ENCODE data around the gene CPNE6. TPM values are rescaled to one million over a fixed set of nuclear protein-coding genes. Genes with fewer than 3 reads are reported as not detected.

Gene CPNE6
- total RNA-seq, 1 experiment from 2014 or later, result not detected

DNA sequence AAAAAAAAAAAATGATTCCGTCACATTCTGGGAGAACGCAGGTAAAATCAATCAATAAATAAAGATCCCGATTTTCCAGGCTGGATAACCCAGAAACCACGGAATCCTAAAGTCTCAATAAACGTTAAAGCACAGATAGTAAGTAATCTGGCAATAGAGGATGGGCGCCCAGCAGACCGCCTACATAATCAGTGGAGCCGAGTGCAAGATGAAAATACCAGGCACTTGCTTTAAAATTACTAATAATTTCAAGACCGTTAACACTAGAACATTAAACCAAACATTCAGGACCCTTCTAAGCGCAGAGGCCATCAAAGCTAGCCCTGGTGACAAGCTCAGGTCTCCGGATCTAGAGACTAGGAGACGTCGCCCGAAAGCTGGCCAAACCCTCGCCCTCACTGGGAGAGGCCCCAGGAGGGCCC is 42.0 kb downstream of the CPNE6 start:
- Histone ChIP-seq H3K9ac (ENCODE audit: extremely low read depth, insufficient read length, low read length) (peak overlapping the region; percentile 27), H3K79me1 (ENCODE audit: insufficient read depth, low read depth, low read length, poor library complexity, severe bottlenecking) (no peaks in the 10 kb centered on the region), H2BK20ac (ENCODE audit: low read depth, low read length, poor library complexity, severe bottlenecking) (no peak overlapping the region), H4K5ac (ENCODE audit: insufficient read length, low read depth, low read length) (no peak overlapping the region), H2AFZ (ENCODE audit: low read length) (no peak overlapping the region), H3K23ac (ENCODE audit: insufficient read length, low read depth, low read length) (no peak overlapping the region), H3K4ac (ENCODE audit: low read depth, low read length) (no peak overlapping the region), H3K4me2 (ENCODE audit: insufficient read depth, insufficient read length, low read length) (peak overlapping the region; percentile 76), H2BK120ac (ENCODE audit: low read depth, low read length, poor library complexity, severe bottlenecking) (no peak overlapping the region), H4K20me1 (ENCODE audit: control insufficient read depth, insufficient read depth, insufficient read length) (no peaks in the 10 kb centered on the region), H4K91ac (ENCODE audit: insufficient read length, low read depth, low read length) (no peak overlapping the region), H3T11ph (ENCODE audit: low read length) (no peak overlapping the region), H3K14ac (ENCODE audit: insufficient read depth, low read length) (no peak overlapping the region), H2BK15ac (ENCODE audit: low read depth, low read length) (no peak overlapping the region), H3K56ac (ENCODE audit: insufficient read length, low read depth, low read length) (no peak overlapping the region), H4K8ac (replicated peaks; ENCODE audit: insufficient read length, low read depth, low read length) (no peak overlapping the region), H3K27ac (ENCODE audit: insufficient read length, low read depth, low read length) (no peak overlapping the region), H2AK5ac (ENCODE audit: insufficient read length, low read length) (no peak overlapping the region), H3K4me1 (ENCODE audit: insufficient read depth, low read length) (no peaks in the 10 kb centered on the region), H3K18ac (ENCODE audit: insufficient read length, low read depth, low read length) (no peak overlapping the region), H2BK5ac (ENCODE audit: insufficient read length, low read length) (no peak overlapping the region), H3K23me2 (ENCODE audit: insufficient read length, low read depth, low read length, poor library complexity, severe bottlenecking) (peaks cover 13% of the 10 kb centered on the region), H3K9me3 (ENCODE audit: control insufficient read depth, low read depth, low read length) (no peaks in the 10 kb centered on the region), H3K79me2 (ENCODE audit: insufficient read depth, low read length) (no peaks in the 10 kb centered on the region), H3K27me3 (ENCODE audit: insufficient read depth, low read length) (no peaks in the 10 kb centered on the region), H2BK12ac (ENCODE audit: insufficient read length, low read depth, low read length) (no peak overlapping the region)
- DNase-seq, result no peak
- Mint-ChIP-seq H3K27me3 (ENCODE audit: low read depth) (peaks cover 3% of the 10 kb centered on the region; the same call in 1 of the 2 replicates), H3K4me3 (peak overlapping the region; percentile 93 to 95), H3K9me3 (no peaks in the 10 kb centered on the region; a peak in 1 of 5 replicates), H3K27ac (peak overlapping the region; percentile 93 to 100 (median 98); a peak in 4 of 7 replicates), H3K36me3 (ENCODE audit: insufficient read depth in 1 of 3, low read depth in 3 of 3) (peaks cover 5 to 29% (median 20%) of the 10 kb centered on the region in 3 experiments; a peak in 5 of 7 replicates), H3K4me1 (peaks cover 17 to 18% of the 10 kb centered on the region in 2 experiments)
- TF ChIP-seq, protein P1, sequence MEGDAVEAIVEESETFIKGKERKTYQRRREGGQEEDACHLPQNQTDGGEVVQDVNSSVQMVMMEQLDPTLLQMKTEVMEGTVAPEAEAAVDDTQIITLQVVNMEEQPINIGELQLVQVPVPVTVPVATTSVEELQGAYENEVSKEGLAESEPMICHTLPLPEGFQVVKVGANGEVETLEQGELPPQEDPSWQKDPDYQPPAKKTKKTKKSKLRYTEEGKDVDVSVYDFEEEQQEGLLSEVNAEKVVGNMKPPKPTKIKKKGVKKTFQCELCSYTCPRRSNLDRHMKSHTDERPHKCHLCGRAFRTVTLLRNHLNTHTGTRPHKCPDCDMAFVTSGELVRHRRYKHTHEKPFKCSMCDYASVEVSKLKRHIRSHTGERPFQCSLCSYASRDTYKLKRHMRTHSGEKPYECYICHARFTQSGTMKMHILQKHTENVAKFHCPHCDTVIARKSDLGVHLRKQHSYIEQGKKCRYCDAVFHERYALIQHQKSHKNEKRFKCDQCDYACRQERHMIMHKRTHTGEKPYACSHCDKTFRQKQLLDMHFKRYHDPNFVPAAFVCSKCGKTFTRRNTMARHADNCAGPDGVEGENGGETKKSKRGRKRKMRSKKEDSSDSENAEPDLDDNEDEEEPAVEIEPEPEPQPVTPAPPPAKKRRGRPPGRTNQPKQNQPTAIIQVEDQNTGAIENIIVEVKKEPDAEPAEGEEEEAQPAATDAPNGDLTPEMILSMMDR (conservative IDR thresholded peaks at IDR 0.05), result no peak
- no CpG with 5 or more reads among the region's 15 CpGs for WGBS (ENCODE audit: extremely low coverage, insufficient read length, low lambda C conversion rate)

All from H9 (cell line).